Mesodermal cell (in vitro differentiated cells): ENCODE data around the gene MGAM2.

ENCODE experiments used
- H3K27ac ChIP-seq: 2 replicates; pipeline ENCODE4 v1.7.0; 2013; ENCODE audit warnings: mild to moderate bottlenecking, low read depth, low read length, moderate library complexity; ENCODE audit not compliant: severe bottlenecking
- H3K36me3 ChIP-seq: 2 replicates; pipeline ENCODE4 v1.7.1; 2013; ENCODE audit warnings: mild to moderate bottlenecking, low read length, moderate library complexity; ENCODE audit not compliant: control insufficient read depth, insufficient read depth
- H3K4me1 ChIP-seq: one replicate; pipeline ENCODE4 v1.7.1; 2013; ENCODE audit warnings: mild to moderate bottlenecking, low read length; ENCODE audit not compliant: insufficient read depth, control insufficient read depth, poor library complexity, severe bottlenecking
- H3K4me3 ChIP-seq: 2 replicates; pipeline ENCODE4 v1.7.0; 2013; ENCODE audit warnings: low read length, control low read depth, mild to moderate bottlenecking; ENCODE audit not compliant: insufficient read depth, poor library complexity, severe bottlenecking; ENCODE audit errors: extremely low read depth
- H3K9me3 ChIP-seq: 2 replicates; pipeline ENCODE4 v1.7.1; 2013; ENCODE audit warnings: mild to moderate bottlenecking, low read length, moderate library complexity; ENCODE audit not compliant: control insufficient read depth
- WGBS, 2 experiments: methylation state at CpG; one replicate each; pipeline ENCODE4 v1.1.5; 2013; ENCODE audit warnings: missing lambda C conversion rate in 2 of 2; ENCODE audit not compliant: insufficient coverage in 2 of 2; 5-methylcytosine and 5-hydroxymethylcytosine counted together

The MGAM2 gene

GRCh38 chr7:142196066-142196840, 84.7 kb downstream of the MGAM2 start:
- no peaks in the 10 kb centered on the region for H3K9me3 ChIP-seq
- H3K4me3 ChIP-seq, result no peak overlapping the region
- H3K27ac ChIP-seq, result no peak overlapping the region
- WGBS, 2 experiments, result 100% methylated on average over 6 of the region's 9 CpGs; no CpG with 5 or more reads in 1 of the 2 experiments
- no peaks in the 10 kb centered on the region for H3K36me3 ChIP-seq
- no peaks in the 10 kb centered on the region for H3K4me1 ChIP-seq

DNA sequence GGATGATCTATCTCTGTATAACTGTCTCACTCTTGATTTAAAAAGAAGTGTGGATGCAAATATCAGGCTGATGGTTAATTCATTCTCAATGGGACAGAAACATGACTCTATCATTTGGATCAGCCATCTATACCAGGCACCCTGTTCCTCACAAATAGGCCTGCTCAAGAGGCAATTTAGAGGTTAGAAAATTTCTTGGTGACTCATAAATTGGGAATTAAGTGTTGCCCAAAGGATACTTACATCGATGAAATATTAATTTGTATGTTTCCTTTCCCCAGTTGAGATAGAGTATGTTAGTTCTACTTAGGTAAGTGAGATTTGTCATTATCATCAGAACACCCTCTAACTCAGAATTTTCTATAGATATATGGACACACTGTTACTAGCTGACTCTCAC, 88.7 kb downstream of the MGAM2 start:
- WGBS, 2 experiments, result no CpG with 5 or more reads among the region's 1 CpG

GRCh38 chr7:142228537-142229104, 117.1 kb downstream of the MGAM2 start:
- Histone ChIP-seq H3K9me3 (no peaks in the 10 kb centered on the region), H3K27ac (no peak overlapping the region), H3K36me3 (no peaks in the 10 kb centered on the region), H3K4me1 (no peaks in the 10 kb centered on the region), H3K4me3 (no peak overlapping the region)
- WGBS, 2 experiments, result no CpG with 5 or more reads among the region's 1 CpG

More for the DNA sequence above, 88.7 kb downstream of the MGAM2 start:
- Histone ChIP-seq H3K27ac (no peak overlapping the region), H3K9me3 (no peaks in the 10 kb centered on the region), H3K4me3 (no peak overlapping the region), H3K4me1 (no peaks in the 10 kb centered on the region), H3K36me3 (no peaks in the 10 kb centered on the region)

DNA sequence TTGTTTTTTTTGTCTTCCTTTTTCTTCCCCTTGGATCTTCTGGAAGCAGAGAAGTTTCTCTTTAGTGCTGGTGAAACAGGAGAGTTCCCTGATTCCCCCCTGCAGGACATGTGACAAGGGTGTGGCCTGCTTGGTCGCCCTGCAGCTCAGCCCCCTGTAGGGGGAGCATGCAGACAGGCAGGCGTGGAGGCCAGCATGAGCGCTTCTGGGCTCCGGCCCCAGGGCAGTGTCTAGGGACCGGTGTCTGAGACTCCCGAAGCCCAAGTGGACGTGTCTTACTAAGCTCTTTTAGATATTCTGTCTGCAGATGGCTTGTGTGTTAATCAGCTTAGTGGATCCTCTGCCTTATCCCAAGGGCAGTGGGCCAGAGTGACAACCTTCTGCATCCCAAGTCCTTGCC, 120.2 kb downstream of the MGAM2 start:
- H3K27ac ChIP-seq, result no peak overlapping the region
- H3K4me3 ChIP-seq, result no peak overlapping the region
- 53 to 55% methylated on average over 6 to 7 of the region's 7 CpGs for WGBS, 2 experiments
- H3K36me3 ChIP-seq, result no peaks in the 10 kb centered on the region
- H3K9me3 ChIP-seq, result no peaks in the 10 kb centered on the region
- no peaks in the 10 kb centered on the region for H3K4me1 ChIP-seq

- no peak overlapping the region for H3K4me3 ChIP-seq
- H3K36me3 ChIP-seq, result no peaks in the 10 kb centered on the region
- no CpG with 5 or more reads among the region's 4 CpGs for WGBS, 2 experiments
- peaks cover 3% of the 10 kb centered on the region for H3K4me1 ChIP-seq
- no peak overlapping the region for H3K27ac ChIP-seq
- H3K9me3 ChIP-seq, result no peaks in the 10 kb centered on the region
Measured at GRCh38 chr7:142240546-142240945, 129.0 kb downstream of the MGAM2 start.

- WGBS, 2 experiments, result 87 to 92% methylated on average over 8 to 10 of the region's 10 CpGs
- Histone ChIP-seq H3K9me3 (no peaks in the 10 kb centered on the region), H3K4me1 (peaks cover 3% of the 10 kb centered on the region), H3K36me3 (no peaks in the 10 kb centered on the region), H3K4me3 (no peak overlapping the region), H3K27ac (no peak overlapping the region)
Measured at GRCh38 chr7:142243823-142244222, 132.3 kb downstream of the MGAM2 start.

DNA sequence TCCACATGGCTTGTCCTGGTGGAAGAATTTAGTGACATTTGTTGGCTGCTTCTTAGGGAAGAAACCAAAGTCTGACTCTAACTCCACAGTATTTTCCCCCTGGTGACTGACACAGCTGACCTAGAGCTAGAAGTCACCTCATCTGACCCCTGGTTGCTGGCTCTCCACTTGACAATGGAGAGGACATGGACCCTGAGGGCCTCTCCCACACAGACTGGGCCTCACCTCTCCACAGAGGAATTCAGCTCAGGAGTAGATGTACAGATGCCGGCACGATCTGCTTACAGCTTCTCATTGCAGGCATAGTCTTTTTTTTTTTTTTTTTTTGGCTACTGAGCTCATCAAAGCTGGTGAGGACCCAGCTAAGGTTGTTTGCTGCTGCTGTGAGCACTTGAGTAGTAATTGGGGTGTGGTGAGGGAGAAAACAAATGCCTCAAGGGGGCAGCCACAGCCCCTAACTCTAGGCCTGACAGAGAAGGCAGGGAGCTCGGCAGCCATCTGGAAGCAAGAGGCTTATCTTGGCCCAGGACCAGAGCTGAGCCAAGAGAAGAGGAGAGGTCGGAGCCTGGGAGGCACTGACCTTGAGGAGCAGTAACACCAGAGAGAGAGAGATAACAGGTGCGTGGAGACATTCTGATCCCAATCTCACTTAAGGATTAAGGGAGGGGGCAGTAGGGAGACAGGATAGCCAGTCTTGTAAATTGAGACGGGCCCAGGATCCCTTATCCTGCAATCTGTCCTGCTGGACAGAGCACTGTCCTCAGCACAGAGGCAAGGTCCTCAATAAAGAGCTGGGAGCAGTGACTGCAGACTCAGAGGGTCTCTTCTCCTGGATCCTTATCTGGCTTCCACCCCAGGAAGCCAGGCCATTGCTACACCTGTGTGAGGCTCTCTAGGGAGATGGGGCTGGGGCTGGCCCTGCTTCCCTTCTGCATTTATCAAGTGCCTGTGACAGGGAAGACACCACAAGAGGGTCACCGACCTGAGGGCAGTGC, 136.9 kb downstream of the MGAM2 start:
- no peaks in the 10 kb centered on the region for H3K9me3 ChIP-seq
- WGBS, 2 experiments, result 85 to 94% methylated on average over 4 of the region's 7 CpGs
- no peaks in the 10 kb centered on the region for H3K36me3 ChIP-seq
- H3K4me3 ChIP-seq, result no peak overlapping the region
- no peak overlapping the region for H3K27ac ChIP-seq
- H3K4me1 ChIP-seq, result peaks cover 10% of the 10 kb centered on the region

- no peak overlapping the region for H3K27ac ChIP-seq
- H3K4me1 ChIP-seq, result peaks cover 10% of the 10 kb centered on the region
- no peaks in the 10 kb centered on the region for H3K36me3 ChIP-seq
- H3K9me3 ChIP-seq, result no peaks in the 10 kb centered on the region
- H3K4me3 ChIP-seq, result no peak overlapping the region
Measured at GRCh38 chr7:142249918-142250317, 138.4 kb downstream of the MGAM2 start.

GRCh38 chr7:142250705-142251104, 139.2 kb downstream of the MGAM2 start:
- 73% methylated on average over 2 of the region's 2 CpGs; no CpG with 5 or more reads in 1 of the 2 experiments for WGBS, 2 experiments
- H3K9me3 ChIP-seq, result no peaks in the 10 kb centered on the region
- H3K4me1 ChIP-seq, result peaks cover 10% of the 10 kb centered on the region
- H3K36me3 ChIP-seq, result no peaks in the 10 kb centered on the region
- H3K4me3 ChIP-seq, result no peak overlapping the region
- no peak overlapping the region for H3K27ac ChIP-seq

GRCh38 chr7:142257958-142258357, 146.4 kb downstream of the MGAM2 start, which contains the start of gene PRSS58:
Gene PRSS58 (minus strand): TSS chr7:142258058. CDS start chr7:142257707, 351 bp downstream.
- Histone ChIP-seq H3K4me1 (no peaks in the 10 kb centered on the region), H3K36me3 (no peaks in the 10 kb centered on the region), H3K27ac (no peak within 1 kb of the TSS), H3K4me3 (no peak within 1 kb of the TSS), H3K9me3 (no peaks in the 10 kb centered on the region)
- WGBS, 2 experiments, result 67 to 100% methylated on average over 1 of the region's 1 CpG
